Epithelial cell of proximal tubule (primary cell): Measurements from ENCODE around the gene KLK15. TPM values are rescaled to one million over a fixed set of nuclear protein-coding genes. Genes with fewer than 3 reads are reported as not detected.

ENCODE experiments used
- DNase-seq: peaks from one replicate; pipeline ENCODE4 v3.0.0-alpha.2; 2011; ENCODE audit warnings: low read depth
- H3K4me3 ChIP-seq: 2 replicates; pipeline ENCODE4 v1.5.1; 2011; ENCODE audit warnings: low read depth, mild to moderate bottlenecking, low read length
- CTCF ChIP-seq: conservative IDR thresholded peaks from 2 replicates; pipeline ENCODE4 v1.5.1; 2012; ENCODE audit warnings: low read depth, mild to moderate bottlenecking, low read length
- total RNA-seq: library from RNA; depleted of rRNA; stranded (reverse); fragments of >200 nt; gene quantifications from 2 replicates; pipeline ENCODE4 v1.2.3, GENCODE V29; 2015

The KLK15 gene
- total RNA-seq, 1 donor from 2014 or later = not detected

- no peak for DNase-seq
- no peak overlapping the region for H3K4me3 ChIP-seq
- TF ChIP-seq CTCF = no peak
Observed at GRCh38 chr19:50797781-50798658, 35.4 kb downstream of the KLK15 start.

GRCh38 chr19:50797429-50797780 is 36.0 kb downstream of the KLK15 start:
- no peak overlapping the region for H3K4me3 ChIP-seq

DNA sequence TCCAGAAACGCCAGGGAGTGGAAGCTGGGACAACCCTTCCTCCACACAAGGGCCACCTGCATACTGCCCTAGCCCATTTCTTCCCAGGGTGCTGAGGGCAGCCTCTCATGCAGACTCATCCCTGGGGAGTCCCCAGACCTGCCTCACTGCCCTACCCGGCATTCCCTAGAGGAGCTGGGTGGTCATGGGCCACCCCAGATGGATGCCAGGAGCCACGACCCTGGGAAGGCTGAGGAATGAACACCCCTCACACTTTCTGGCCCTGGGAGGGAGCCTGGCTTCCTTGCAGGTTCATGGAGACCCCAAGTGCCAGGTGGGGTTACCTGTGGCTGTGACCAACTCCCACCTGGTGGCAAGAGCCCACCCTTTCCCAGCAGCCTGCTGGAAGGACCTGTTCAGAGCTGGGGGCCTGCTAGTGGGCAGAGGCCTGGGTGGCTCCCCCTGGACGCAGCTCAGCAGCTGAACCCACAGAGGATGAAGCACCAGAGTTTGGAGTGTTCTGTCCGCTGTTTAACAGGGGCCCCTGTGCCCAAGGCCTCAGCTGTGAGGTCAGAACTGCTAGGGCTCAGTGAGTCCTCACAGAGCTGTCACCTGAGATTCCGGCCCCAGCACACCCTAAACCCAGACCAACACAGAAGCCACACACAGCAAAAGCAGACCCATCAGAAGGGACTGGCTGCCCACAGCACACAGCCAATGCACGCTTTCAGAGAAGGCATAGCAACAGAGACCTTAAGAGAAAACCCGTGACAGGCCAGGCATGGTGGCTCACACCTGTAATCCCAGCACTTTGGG is 36.5 kb downstream of the KLK15 start:
- no peak for TF ChIP-seq CTCF
- no peak for DNase-seq
- H3K4me3 ChIP-seq = no peak overlapping the region

More at GRCh38 chr19:50797429-50797780, 36.0 kb downstream of the KLK15 start:
- no peak for TF ChIP-seq CTCF
- DNase-seq = no peak

DNA sequence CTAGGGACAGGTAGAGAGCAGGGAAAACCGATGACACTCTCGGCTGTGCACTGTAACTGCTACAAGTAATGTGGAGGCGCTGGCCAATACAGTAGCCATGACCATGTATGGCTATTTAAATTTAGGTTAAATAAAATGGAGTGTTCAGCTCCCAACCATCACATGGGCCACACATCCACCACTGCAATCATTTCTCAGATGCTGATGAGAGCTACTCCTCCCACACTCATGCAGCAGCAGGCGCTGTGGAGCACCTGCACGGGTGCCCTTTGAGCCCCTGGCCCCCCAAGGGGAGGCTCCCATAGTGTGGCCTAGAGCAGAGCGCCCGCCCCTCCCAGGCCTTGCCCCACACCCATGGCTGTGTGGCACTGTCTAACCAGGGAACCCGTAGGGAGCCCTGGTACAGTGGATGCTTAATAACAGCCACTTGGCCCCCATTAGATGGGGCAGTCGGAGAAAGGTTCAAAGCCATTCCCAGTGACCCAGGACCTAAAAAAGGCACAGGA is 37.2 kb downstream of the KLK15 start:
- TF ChIP-seq CTCF = no peak
- no peak overlapping the region for H3K4me3 ChIP-seq
- DNase-seq = no peak

DNA sequence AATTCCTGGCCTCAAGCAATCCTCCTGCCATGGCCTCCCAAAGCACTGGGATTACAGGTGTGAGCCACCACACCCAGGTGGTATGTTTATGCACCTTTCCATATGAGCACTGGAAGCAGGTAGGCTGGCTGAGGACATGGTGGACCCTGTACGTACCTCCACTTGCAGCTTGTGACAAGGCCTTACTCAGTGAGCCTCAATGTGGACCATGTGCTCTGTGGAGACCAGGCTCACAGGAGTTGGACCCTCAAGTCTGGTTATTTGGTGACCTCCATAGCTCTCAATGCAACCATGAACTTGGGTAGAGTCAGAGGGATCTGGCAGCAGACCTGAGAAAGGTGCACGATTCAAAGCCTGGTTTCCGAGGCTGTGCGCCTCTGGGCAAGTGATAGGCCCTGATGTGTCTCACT is 37.7 kb downstream of the KLK15 start:
- DNase-seq = no peak
- no peak overlapping the region for H3K4me3 ChIP-seq
- TF ChIP-seq CTCF = no peak

DNA sequence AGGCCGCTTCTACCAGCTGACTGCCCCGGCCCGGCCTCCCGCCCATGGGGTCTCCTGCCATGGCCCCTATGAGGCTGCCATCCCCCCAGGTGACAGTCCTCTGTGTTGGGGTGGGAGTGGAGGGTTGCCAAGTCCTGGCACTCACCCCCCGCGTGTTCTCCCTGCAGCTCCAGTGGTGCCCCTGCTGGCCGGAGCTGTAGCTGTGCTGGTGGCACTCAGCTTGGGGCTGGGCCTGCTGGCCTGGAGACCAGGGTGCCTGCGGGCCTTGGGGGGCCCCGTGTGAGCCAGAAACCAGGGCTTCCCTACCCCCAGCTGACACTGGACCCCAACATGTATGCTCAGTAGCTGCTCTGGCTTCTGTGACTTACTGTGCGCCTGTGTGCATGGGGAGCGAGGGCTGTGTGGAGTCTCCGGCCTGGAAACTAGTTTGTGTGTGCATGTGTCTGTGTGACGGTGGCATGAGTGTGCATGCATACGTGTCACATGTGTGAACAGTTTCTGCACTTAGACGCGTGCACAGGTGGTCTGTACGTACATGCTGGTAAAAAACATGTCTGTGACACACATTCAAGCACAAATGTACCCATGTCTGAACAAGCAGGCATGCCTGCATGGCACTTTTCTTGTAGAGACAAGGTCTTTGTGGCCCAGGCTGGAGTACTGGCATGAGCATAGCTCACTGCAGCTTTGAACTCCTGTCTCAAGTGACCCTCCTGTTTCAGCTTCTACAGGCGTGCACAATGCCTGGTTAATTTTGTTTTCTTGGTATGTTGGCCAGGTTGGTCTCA is 38.3 kb downstream of the KLK15 start:
- H3K4me3 ChIP-seq = no peak overlapping the region
- no peak for DNase-seq
- TF ChIP-seq CTCF = peak; percentile 22
